Measurements from ENCODE around the gene ANGPT4. TPM values are rescaled to one million over a fixed set of nuclear protein-coding genes. Genes with fewer than 3 reads are reported as not detected.
"Not testable (repeated sequence)": the region's sequence is repeated elsewhere in the genome, so short reads cannot be mapped to it uniquely, and the experiment has no call there.

ANGPT4 gene
- total and polyA plus RNA-seq, 9 of the 15 experiments (the other 6 are each of a cell fraction or from before 2014, with no cell fraction given): not detected

GRCh38 chr20:904039-904545 is 12.0 kb downstream of the ANGPT4 start (continued):
- TF ChIP-seq CHD7 (IDR thresholded peaks at IDR 0.05; ENCODE audit: low read depth, low read length) (no peak), ARID3B (CRISPR knock-in tag; IDR thresholded peaks at IDR 0.05; ENCODE audit: borderline replicate concordance) (no peak)

GRCh38 chr20:897436-897835 is 18.7 kb downstream of the ANGPT4 start:
- H4K20me1 ChIP-seq (replicated peaks; ENCODE audit: control insufficient read depth, insufficient read depth, low read length); CTCF ChIA-PET (ENCODE audit: low intra/inter-chr PET ratio); DNase-seq (ENCODE audit: extremely low read depth in 1 of 4, low spot score in 3 of 4); in situ Hi-C loops (cut with MboI); intact Hi-C loops (cut with micrococcal nuclease); H2AFZ ChIP-seq (ENCODE audit: low read depth, low read length); H3K4me1 ChIP-seq (replicated peaks in 1 of 2; ENCODE audit: control insufficient read depth in 2 of 2, insufficient read depth in 2 of 2, low read length in 2 of 2); H3K4me3 ChIP-seq; H3K9me3 ChIP-seq (replicated peaks; ENCODE audit: control insufficient read depth, insufficient read depth, low read depth, low read length); H3K79me2 ChIP-seq (ENCODE audit: control insufficient read depth, insufficient read depth, low read length); FAIRE-seq; H3K27ac ChIP-seq (ENCODE audit: extremely low read depth, low read depth, low read length); H3K27me3 ChIP-seq (ENCODE audit: control insufficient read depth in 2 of 2, insufficient read depth in 2 of 2, low read length in 2 of 2); H3K9ac ChIP-seq (ENCODE audit: insufficient read depth in 1 of 2, low read depth in 2 of 2, low read length in 2 of 2); H3K4me2 ChIP-seq (ENCODE audit: insufficient read depth, low read length); ATAC-seq; H3K36me3 ChIP-seq (ENCODE audit: control insufficient read depth, insufficient read depth, low read length); H3K9me1 ChIP-seq (ENCODE audit: control insufficient read depth, insufficient read depth, low read length); BruUV-seq (replicated peaks): not testable (repeated sequence)
- POLR2A ChIA-PET: interaction anchor here (0.6 kb wide), 1 partner anchor 13 kb away, joined by 3 read pairs; no protein-coding TSS in a partner anchor
- 6% methylated on average over 6 of the region's 6 CpGs for WGBS (ENCODE audit: insufficient coverage, low coverage, missing lambda C conversion rate)

Measured in K562 (cell line).